NCI-H345 treated with DMSO at 0.1 percent for 48 hours (cell line): Measurements from ENCODE around the gene FLVCR1.
"Not testable (repeated sequence)": the region's sequence is repeated elsewhere in the genome, so short reads cannot be mapped to it uniquely, and the experiment has no call there.

Experiments
- DNase-seq: peaks from one replicate; lab custom pipeline; 2025; ENCODE audit not compliant: unreplicated experiment; lab: John Stamatoyannopoulos, UW

Gene FLVCR1

GRCh38 chr1:212857992-212858460 is at the start of gene FLVCR1:
Gene FLVCR1, plus strand, starts transcription at chr1:212858275. Its CDS starts 178 bp downstream, at chr1:212858453.
- DNase-seq, result peak; percentile 93

GRCh38 chr1:212814537-212815334 is 43.3 kb upstream of the FLVCR1 start:
- DNase-seq, result peak; percentile 80

- DNase-seq, result no peak
Measured at GRCh38 chr1:212816567-212817278, 41.4 kb upstream of the FLVCR1 start.

GRCh38 chr1:212819726-212820125 is 38.3 kb upstream of the FLVCR1 start:
- DNase-seq, result no peak

GRCh38 chr1:212820969-212821368 is 37.1 kb upstream of the FLVCR1 start:
- DNase-seq, result no peak

GRCh38 chr1:212822956-212823355 is 35.1 kb upstream of the FLVCR1 start:
- no peak for DNase-seq

GRCh38 chr1:212824201-212824600 is 33.9 kb upstream of the FLVCR1 start:
- DNase-seq, result no peak

GRCh38 chr1:212825798-212826452 is 32.1 kb upstream of the FLVCR1 start:
- no peak for DNase-seq

GRCh38 chr1:212827171-212827776 is 30.8 kb upstream of the FLVCR1 start:
- no peak for DNase-seq

GRCh38 chr1:212827831-212828278 is 30.2 kb upstream of the FLVCR1 start:
- DNase-seq, result no peak

GRCh38 chr1:212828395-212828794 is 29.7 kb upstream of the FLVCR1 start:
- no peak for DNase-seq

GRCh38 chr1:212833211-212834207 is 24.6 kb upstream of the FLVCR1 start:
- DNase-seq, result not testable (repeated sequence)

GRCh38 chr1:212838145-212838544 is 19.9 kb upstream of the FLVCR1 start:
- no peak for DNase-seq

- DNase-seq, result not testable (repeated sequence)
Measured at GRCh38 chr1:212844521-212844920, 13.6 kb upstream of the FLVCR1 start.

- DNase-seq, result no peak
Measured at GRCh38 chr1:212847549-212847948, 10.5 kb upstream of the FLVCR1 start, which contains the start of gene SPATA45. Gene SPATA45, minus strand, starts transcription at chr1:212847649. Its CDS starts 11,500 bp downstream, at chr1:212836149.

GRCh38 chr1:212852105-212852688 is 5.9 kb upstream of the FLVCR1 start:
- no peak for DNase-seq

- DNase-seq, result no peak
Measured at GRCh38 chr1:212853658-212854057, 4.4 kb upstream of the FLVCR1 start.

GRCh38 chr1:212856755-212857154 is 1.3 kb upstream of the FLVCR1 start:
- no peak for DNase-seq
